NCI-H1105 treated with DMSO at 0.1 percent for 48 hours (cell line): ENCODE results near the gene ZNF132.
A peak's percentile ranks its signal among the peaks of the same experiment; 100 is the strongest.
"Not testable (repeated sequence)": the region's sequence is repeated elsewhere in the genome, so short reads cannot be mapped to it uniquely, and the experiment has no call there.

Source experiments
- DNase-seq: peaks from one replicate; lab custom pipeline; 2025; lab: John Stamatoyannopoulos, UW

ZNF132 gene

GRCh38 chr19:58406818-58407657, 32.9 kb downstream of the ZNF132 start:
- DNase-seq: no peak

- DNase-seq: not testable (repeated sequence)
Observed at GRCh38 chr19:58403920-58404478, 36.0 kb downstream of the ZNF132 start.

DNA sequence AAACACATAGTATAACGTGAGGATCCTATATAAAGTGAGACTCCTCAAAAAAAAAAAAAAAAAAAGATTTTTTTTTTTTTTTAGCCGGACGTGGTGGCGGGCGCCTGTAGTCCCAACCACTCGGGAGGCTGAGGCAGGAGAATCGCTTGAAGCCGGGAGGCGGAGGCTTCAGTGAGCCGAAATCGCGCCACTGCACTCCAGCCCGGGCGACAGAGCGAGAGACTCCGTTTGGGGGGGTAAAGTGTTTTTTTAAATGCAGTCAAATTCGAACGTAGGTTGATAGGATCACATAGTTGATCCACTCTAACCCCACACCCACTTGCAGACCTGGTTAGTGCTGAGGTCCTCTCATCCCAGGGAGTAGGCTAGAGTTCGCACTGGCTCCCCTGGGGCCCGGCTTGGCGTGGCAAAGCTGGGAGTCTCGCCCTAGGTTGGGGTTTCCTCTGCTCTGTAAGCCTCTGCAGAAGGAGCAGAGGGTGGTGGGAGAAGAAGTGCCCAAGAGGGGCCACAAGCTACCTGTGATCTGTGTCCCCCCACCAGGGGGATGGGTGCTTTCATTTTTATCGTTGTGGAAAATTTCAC, 38.0 kb downstream of the ZNF132 start:
- DNase-seq: no peak

- DNase-seq: peak; percentile 98
Observed at GRCh38 chr19:58400916-58401839, 38.8 kb downstream of the ZNF132 start.

GRCh38 chr19:58400316-58400915, 39.5 kb downstream of the ZNF132 start:
- no peak for DNase-seq

- no peak for DNase-seq
Observed at GRCh38 chr19:58399903-58400302, 40.0 kb downstream of the ZNF132 start.

DNA sequence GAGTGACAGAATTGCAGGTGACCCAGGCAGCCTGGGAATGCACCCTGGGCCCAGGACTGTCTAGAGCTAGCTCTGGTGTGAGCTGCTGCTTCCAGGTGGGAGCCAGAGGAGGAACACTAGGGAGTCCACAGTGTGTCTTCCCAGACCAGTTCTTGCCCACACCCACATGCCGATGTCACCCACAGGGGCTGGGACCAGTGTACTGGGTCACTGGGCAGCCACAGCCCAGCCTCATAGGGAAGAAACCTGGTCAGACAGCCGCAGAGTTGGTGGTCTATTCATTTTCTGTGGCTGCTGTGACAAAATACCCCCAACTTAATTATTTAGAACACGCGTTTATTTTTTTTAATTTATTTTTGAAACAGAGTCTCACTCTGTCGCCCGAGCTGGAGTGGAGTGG, 41.4 kb downstream of the ZNF132 start:
- DNase-seq: no peak

DNA sequence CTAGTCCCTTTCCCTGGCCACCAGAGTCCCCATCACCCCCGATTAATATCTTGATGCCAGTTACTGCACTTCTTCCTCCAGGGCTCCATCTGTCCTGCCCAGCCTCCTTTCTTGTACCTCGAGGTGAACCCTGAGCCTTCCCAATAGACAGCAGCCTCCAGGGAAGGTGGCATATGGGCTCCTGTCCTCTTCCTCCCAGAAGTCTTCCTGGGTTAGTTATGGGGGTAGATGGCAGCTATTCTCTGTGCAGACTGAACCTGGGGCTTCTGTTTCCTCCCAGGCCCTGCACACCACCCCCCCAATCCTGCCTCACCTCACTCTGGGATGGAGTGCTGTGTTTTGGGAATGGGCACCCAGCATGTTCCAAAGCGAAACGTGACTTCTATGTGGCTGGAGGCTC, 41.9 kb downstream of the ZNF132 start:
- DNase-seq: no peak

- no peak for DNase-seq
Observed at GRCh38 chr19:58397533-58398037, 42.4 kb downstream of the ZNF132 start.

DNA sequence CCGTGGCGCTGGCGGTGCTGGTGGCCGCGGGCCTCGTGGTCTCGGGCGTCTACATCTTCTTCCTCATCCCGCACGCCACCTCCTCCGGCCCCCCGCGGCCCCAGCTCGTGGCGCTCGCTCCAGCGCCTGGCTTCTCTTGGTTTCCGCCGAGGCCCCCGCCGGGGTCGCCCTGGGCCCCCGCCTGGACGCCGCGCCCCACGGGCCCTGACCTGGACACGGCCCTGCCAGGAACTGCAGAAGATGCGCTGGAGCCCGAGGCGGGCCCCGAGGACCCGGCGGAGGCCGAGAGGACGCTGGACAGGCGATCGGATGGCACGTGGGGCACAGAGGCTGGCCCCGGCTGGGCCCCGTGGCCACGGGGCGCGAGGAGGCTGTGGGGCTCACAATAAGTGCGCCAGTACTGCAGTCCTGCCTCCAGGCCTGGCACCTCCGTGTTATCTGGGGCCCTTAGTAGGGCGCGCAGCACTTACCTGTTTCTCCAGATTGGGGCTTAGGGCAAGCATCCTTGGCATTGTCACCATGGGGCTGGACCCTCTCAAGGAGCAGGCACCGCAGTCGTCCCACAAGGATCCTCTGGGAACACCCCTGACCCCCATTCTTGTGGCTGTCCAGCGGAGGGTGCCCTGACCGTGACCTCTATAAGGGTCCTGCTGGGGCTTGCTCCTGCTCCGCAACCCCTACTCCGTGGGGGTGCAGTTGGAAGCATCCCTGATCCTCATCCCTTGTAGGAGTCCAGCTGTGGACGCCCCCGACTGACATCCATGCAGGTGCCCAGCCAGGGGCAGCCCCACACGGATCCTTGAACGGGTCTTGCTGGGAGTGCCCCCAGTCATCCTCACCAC, 43.0 kb downstream of the ZNF132 start:
- no peak for DNase-seq

DNA sequence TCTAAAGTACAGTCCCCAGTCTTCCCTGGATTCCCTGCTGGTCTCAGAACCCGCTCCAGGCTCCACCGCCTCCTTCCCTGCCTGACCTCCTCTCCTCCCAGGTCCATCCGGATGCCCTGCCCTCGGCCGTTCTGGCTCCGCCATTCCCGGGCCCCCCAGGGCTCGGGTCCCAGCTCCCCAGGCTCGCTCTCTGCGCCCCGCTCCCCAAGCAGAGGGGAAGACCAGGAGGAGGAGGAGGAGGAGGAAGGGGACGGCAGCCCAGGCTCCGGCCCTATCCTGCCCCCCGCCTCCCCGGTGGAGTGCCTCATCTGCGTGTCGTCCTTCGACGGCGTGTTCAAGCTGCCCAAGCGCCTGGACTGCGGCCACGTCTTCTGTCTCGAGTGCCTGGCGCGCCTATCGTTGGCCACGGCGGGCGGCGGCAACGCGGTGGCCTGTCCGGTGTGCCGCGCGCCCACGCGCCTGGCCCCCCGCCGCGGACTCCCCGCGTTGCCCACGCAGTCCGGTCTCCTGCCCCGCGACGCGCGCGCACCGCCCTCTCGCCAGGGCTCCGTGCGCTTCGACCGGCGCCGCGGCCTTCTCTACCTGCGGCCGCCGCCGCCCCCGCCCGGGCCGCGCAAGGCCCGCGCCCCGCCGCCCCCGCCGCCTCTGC, 43.9 kb downstream of the ZNF132 start:
- DNase-seq: no peak

GRCh38 chr19:58395220-58395978, 44.6 kb downstream of the ZNF132 start, which contains the start of gene RNF225:
TSS of gene RNF225 (plus strand) at chr19:58395656. CDS start at chr19:58396090, 434 bp downstream.
- no peak for DNase-seq

DNA sequence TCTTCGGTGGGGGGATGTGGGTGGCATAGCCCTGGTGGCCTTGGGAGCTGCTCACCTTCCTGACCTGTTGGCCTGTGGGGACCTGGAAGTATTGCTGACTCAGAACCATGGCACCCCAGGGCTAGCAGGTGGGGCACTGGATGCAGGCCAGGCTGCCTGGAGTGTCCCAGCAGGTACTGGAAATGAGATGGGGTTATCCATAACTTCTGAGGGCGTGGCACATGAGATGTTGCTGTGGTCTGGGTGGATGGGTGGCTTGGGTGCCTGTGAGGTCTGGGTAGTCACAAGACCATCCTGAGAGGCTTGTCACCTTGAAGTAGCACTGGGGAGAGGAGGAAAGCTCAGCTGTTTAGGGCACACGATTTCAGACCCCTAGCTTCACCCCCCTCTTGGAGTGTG, 45.1 kb downstream of the ZNF132 start:
- DNase-seq: no peak

DNA sequence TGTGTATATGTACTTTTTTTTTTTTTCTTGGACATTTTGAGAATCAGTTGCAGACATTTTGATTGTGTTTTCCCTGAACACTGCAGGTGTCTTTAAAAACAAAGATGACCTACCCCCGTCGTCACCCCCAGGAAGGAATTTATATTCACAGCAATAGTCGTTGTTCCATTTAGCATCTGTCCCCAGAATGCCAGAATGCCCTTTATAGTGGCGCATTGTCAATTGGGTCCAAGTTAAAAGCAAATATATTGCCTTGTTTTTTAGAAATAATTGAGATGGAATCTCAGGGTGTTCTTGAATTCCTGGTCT, 46.3 kb downstream of the ZNF132 start:
- no peak for DNase-seq

- DNase-seq: no peak
Observed at GRCh38 chr19:58392945-58393724, 46.8 kb downstream of the ZNF132 start.

DNA sequence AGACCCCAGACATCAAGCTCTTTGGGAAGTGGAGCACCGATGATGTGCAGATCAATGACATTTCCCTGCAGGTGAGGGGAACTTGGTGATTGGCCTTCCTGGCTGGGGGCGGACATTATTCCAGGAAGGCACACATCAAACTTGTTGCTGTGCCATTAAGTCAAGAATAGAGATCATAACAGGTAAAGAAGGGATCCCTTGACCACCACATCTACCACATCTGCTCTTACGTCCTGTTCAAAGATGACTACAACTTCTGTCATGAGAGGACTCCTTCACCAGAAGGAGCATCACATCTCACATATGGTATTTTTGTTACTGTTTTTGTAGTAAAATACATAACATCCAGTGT, 51.8 kb downstream of the ZNF132 start:
- no peak for DNase-seq

DNA sequence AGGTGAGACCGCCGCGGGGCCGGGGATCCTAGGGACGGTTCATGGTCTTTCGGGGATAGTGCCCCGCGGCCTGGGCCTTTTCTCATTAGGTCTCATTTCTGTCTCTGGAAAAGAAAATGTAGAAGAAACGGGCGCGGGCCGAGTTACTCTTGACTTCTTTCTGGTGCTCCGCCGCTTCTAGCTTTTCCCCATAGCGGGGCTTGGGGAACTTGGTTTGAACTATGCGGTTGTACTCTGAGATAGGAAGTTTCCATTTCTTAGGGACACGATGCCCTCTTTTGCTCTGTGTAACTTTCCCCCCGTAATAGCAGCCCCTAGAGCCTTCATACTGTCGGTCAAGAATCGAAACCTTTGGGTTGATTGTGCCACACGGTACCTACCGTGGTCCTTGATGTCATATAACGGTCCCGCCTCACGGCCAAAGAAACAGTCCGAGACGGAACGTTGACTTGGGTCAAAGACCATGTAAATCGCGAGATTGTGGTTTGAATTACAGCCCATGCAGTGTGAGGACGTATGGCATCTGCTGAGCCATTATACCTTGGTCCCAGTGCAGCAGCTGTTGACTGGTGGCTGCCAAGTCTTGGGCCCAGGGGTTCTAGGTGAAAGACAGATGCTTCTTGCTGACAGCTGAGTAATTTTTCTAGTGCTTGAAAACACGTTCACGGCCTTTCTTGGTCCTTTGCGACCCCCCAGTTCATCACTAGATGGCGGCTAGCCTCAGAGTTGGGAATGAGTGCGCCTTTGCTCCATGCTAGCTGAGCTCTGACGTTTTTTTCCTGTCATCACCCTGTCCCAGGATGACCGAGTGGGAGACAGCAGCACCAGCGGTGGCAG, 52.4 kb downstream of the ZNF132 start:
- DNase-seq: no peak
